Skeletal muscle tissue (tissue), 4 donors: ENCODE data around the gene PCYOX1L. TPM values are rescaled to one million over a fixed set of nuclear protein-coding genes. Genes with fewer than 3 reads are reported as not detected.

Source experiments
- H3K27ac ChIP-seq: one replicate; pipeline ENCODE4 v1.7.0; 2013; ENCODE audit warnings: mild to moderate bottlenecking, low read depth, low read length, inconsistent platforms
- H3K27me3 ChIP-seq, 3 donors: one replicate each; pipeline ENCODE4 v1.7.0; 2013; ENCODE audit warnings: low read length in 3 of 3; ENCODE audit not compliant: control insufficient read depth in 3 of 3, insufficient read depth in 3 of 3
- H3K36me3 ChIP-seq, 3 donors: one replicate each; pipeline ENCODE4 v1.7.0; 2013; ENCODE audit warnings: low read length in 3 of 3; ENCODE audit not compliant: control insufficient read depth in 3 of 3, insufficient read depth in 3 of 3
- H3K4me1 ChIP-seq, 3 donors: one replicate each; pipeline ENCODE4 v1.7.0; 2013; ENCODE audit warnings: low read length in 3 of 3, mild to moderate bottlenecking in 3 of 3; ENCODE audit not compliant: control insufficient read depth in 3 of 3, insufficient read depth in 3 of 3
- H3K4me3 ChIP-seq, 3 donors: one replicate each; pipeline ENCODE4 v1.7.0; 2013; ENCODE audit warnings: low read length in 3 of 3
- H3K9ac ChIP-seq, 3 donors: one replicate each; pipeline ENCODE4 v1.7.0; 2013; ENCODE audit warnings: low read length in 3 of 3, mild to moderate bottlenecking in 3 of 3, moderate library complexity in 2 of 3, low read depth in 1 of 3
- H3K9me3 ChIP-seq, 3 donors: one replicate each; pipeline ENCODE4 v1.7.0; 2013; ENCODE audit warnings: low read length in 3 of 3; ENCODE audit not compliant: control insufficient read depth in 3 of 3
- total RNA-seq: library from RNA; depleted of rRNA; stranded (reverse); fragments of >200 nt; gene quantifications from one replicate; pipeline ENCODE4 v1.2.3, GENCODE V29; 2014
- donor health status: Osteomylitis.

Gene PCYOX1L
- total RNA-seq: 3.7 TPM

GRCh38 chr5:149357370-149358293 lies at the start of gene PCYOX1L:
Gene PCYOX1L, plus strand, starts transcription at chr5:149358046. Its CDS starts 23 bp downstream, at chr5:149358069.
- H3K27ac ChIP-seq: no peak within 1 kb of the TSS

GRCh38 chr5:149309354-149309753 lies 48.5 kb upstream of the PCYOX1L start:
- Histone ChIP-seq H3K27me3 (no peaks in the 10 kb centered on the region), H3K4me3 (no peak overlapping the region), H3K9me3 (no peaks in the 10 kb centered on the region), H3K9ac (no peak overlapping the region), H3K4me1 (peaks cover 28 to 43% (median 28%) of the 10 kb centered on the region in 3 donors), H3K36me3 (peaks cover 40 to 49% (median 46%) of the 10 kb centered on the region in 3 donors), H3K27ac (peak overlapping the region; percentile 29)

More at GRCh38 chr5:149357370-149358293, at the start of gene PCYOX1L:
- Histone ChIP-seq H3K4me3 (peak within 1 kb of the TSS; percentile 60 to 78 (median 78)), H3K4me1 (peaks cover 9 to 16% (median 12%) of the 10 kb centered on the region in 3 donors), H3K9me3 (no peaks in the 10 kb centered on the region), H3K9ac (peak within 1 kb of the TSS; percentile 61 to 82 (median 74)), H3K36me3 (peaks cover 2 to 22% (median 8%) of the 10 kb centered on the region in 3 donors), H3K27me3 (no peaks in the 10 kb centered on the region)

- no peak overlapping the region for H3K9ac ChIP-seq
- H3K9me3 ChIP-seq: no peaks in the 10 kb centered on the region
- H3K4me1 ChIP-seq: peaks cover 33 to 49% (median 37%) of the 10 kb centered on the region in 3 donors
- H3K36me3 ChIP-seq: peaks cover 33 to 43% (median 37%) of the 10 kb centered on the region in 3 donors
- H3K27ac ChIP-seq: no peak overlapping the region
- H3K4me3 ChIP-seq: no peak overlapping the region
- no peaks in the 10 kb centered on the region for H3K27me3 ChIP-seq
These were observed 47.4 kb upstream of the PCYOX1L start for GRCh38 chr5:149310488-149310887.

- Histone ChIP-seq H3K36me3 (peaks cover 30 to 41% (median 34%) of the 10 kb centered on the region in 3 donors), H3K4me1 (peaks cover 33 to 49% (median 37%) of the 10 kb centered on the region in 3 donors)
These were observed 46.7 kb upstream of the PCYOX1L start for GRCh38 chr5:149310947-149311658.

GRCh38 chr5:149313151-149313841 lies 44.5 kb upstream of the PCYOX1L start:
- Histone ChIP-seq H3K4me3 (no peak overlapping the region), H3K4me1 (peaks cover 29 to 52% (median 37%) of the 10 kb centered on the region in 3 donors), H3K9ac (peak overlapping the region; percentile 2 to 33 (median 17)), H3K27me3 (no peaks in the 10 kb centered on the region), H3K36me3 (peaks cover 29 to 33% (median 32%) of the 10 kb centered on the region in 3 donors), H3K27ac (peak overlapping the region; percentile 75), H3K9me3 (no peaks in the 10 kb centered on the region)

More at GRCh38 chr5:149310947-149311658, 46.7 kb upstream of the PCYOX1L start:
- Histone ChIP-seq H3K9ac (no peak overlapping the region), H3K27ac (no peak overlapping the region), H3K9me3 (no peaks in the 10 kb centered on the region), H3K4me3 (no peak overlapping the region), H3K27me3 (no peaks in the 10 kb centered on the region)

GRCh38 chr5:149314571-149315111 lies 43.2 kb upstream of the PCYOX1L start:
- H3K36me3 ChIP-seq: peaks cover 28 to 39% (median 35%) of the 10 kb centered on the region in 3 donors
- peaks cover 31 to 55% (median 39%) of the 10 kb centered on the region in 3 donors for H3K4me1 ChIP-seq
- no peaks in the 10 kb centered on the region for H3K9me3 ChIP-seq
- no peaks in the 10 kb centered on the region for H3K27me3 ChIP-seq
- no peak overlapping the region for H3K4me3 ChIP-seq
- no peak overlapping the region for H3K9ac ChIP-seq
- H3K27ac ChIP-seq: peak overlapping the region; percentile 75

GRCh38 chr5:149315753-149316152 lies 42.1 kb upstream of the PCYOX1L start:
- peaks cover 29 to 36% (median 33%) of the 10 kb centered on the region in 3 donors for H3K36me3 ChIP-seq
- peaks cover 40 to 59% (median 46%) of the 10 kb centered on the region in 3 donors for H3K4me1 ChIP-seq
- no peak overlapping the region for H3K27ac ChIP-seq

GRCh38 chr5:149317281-149318048 lies 40.4 kb upstream of the PCYOX1L start:
- Histone ChIP-seq H3K36me3 (peaks cover 21 to 33% (median 33%) of the 10 kb centered on the region in 3 donors), H3K27me3 (no peaks in the 10 kb centered on the region), H3K4me3 (no peak overlapping the region), H3K4me1 (peaks cover 36 to 47% (median 37%) of the 10 kb centered on the region in 3 donors), H3K9ac (peak overlapping the region in 1 of 3 donors; percentile 1), H3K27ac (no peak overlapping the region), H3K9me3 (no peaks in the 10 kb centered on the region)

More at GRCh38 chr5:149315753-149316152, 42.1 kb upstream of the PCYOX1L start:
- Histone ChIP-seq H3K4me3 (no peak overlapping the region), H3K27me3 (no peaks in the 10 kb centered on the region), H3K9ac (no peak overlapping the region), H3K9me3 (no peaks in the 10 kb centered on the region)
